ENCODE data around the gene MAP4K2.

MAP4K2 gene

GRCh38 chr11:64839335-64839734, 36.3 kb upstream of the MAP4K2 start:
- TF ChIP-seq EZH2 (optimal IDR thresholded peaks at IDR 0.05; ENCODE audit: low read depth, low read length): no peak
- no peak overlapping the region for H3K27ac ChIP-seq (ENCODE audit: low read length)
- no peaks in the 10 kb centered on the region for H3K9me3 ChIP-seq (replicated peaks; ENCODE audit: insufficient read depth, low read length)
- no peaks in the 10 kb centered on the region for H3K36me3 ChIP-seq (replicated peaks; ENCODE audit: insufficient read depth, low read length)
- peaks cover 20% of the 10 kb centered on the region for H3K79me2 ChIP-seq (ENCODE audit: low read length)
- H3K4me1 ChIP-seq (ENCODE audit: low read length): peaks cover 5% of the 10 kb centered on the region; the same call in 1 of the 2 replicates
- H3K9me2 ChIP-seq (replicated peaks; ENCODE audit: insufficient read depth, low read length): no peaks in the 10 kb centered on the region
- H3K27me3 ChIP-seq (replicated peaks; ENCODE audit: insufficient read depth, low read length): no peaks in the 10 kb centered on the region
- no peaks in the 10 kb centered on the region for H4K20me1 ChIP-seq (ENCODE audit: insufficient read depth, low read length)
- H3K4me2 ChIP-seq (ENCODE audit: low read depth, low read length): no peak overlapping the region
- no peaks in the 10 kb centered on the region for H3F3A ChIP-seq (ENCODE audit: insufficient read depth, low read length)
- H3K4me3 ChIP-seq (ENCODE audit: low read length): no peak overlapping the region
- no peak for DNase-seq
- H2AFZ ChIP-seq (ENCODE audit: low read length): no peak overlapping the region
- H3K9ac ChIP-seq (ENCODE audit: low read length): no peak overlapping the region

- no peaks in the 10 kb centered on the region for H3F3A ChIP-seq (ENCODE audit: insufficient read depth, low read length)
- no peaks in the 10 kb centered on the region for H3K9me3 ChIP-seq (replicated peaks; ENCODE audit: insufficient read depth, low read length)
- no peaks in the 10 kb centered on the region for H4K20me1 ChIP-seq (ENCODE audit: insufficient read depth, low read length)
- H3K79me2 ChIP-seq (ENCODE audit: low read length): peaks cover 17% of the 10 kb centered on the region
- no peak for DNase-seq
- H3K36me3 ChIP-seq (replicated peaks; ENCODE audit: insufficient read depth, low read length): no peaks in the 10 kb centered on the region
- no peak overlapping the region for H3K27ac ChIP-seq (ENCODE audit: low read length)
- H3K27me3 ChIP-seq (replicated peaks; ENCODE audit: insufficient read depth, low read length): no peaks in the 10 kb centered on the region
- H3K9me2 ChIP-seq (replicated peaks; ENCODE audit: insufficient read depth, low read length): no peaks in the 10 kb centered on the region
- TF ChIP-seq EZH2 (optimal IDR thresholded peaks at IDR 0.05; ENCODE audit: low read depth, low read length) (no peak), CTCF (IDR thresholded peaks at IDR 0.05; ENCODE audit: low read length) (no peak), EZH2phosphoT487 (IDR thresholded peaks at IDR 0.05; ENCODE audit: low read length) (no peak)
- H2AFZ ChIP-seq (ENCODE audit: low read length): no peak overlapping the region
- no peak overlapping the region for H3K4me3 ChIP-seq (ENCODE audit: low read length)
- no peak overlapping the region for H3K4me2 ChIP-seq (ENCODE audit: low read depth, low read length)
- no peak overlapping the region for H3K9ac ChIP-seq (ENCODE audit: low read length)
- H3K4me1 ChIP-seq (ENCODE audit: low read length): peaks cover 3% of the 10 kb centered on the region; the same call in 1 of the 2 replicates
These were observed 35.8 kb upstream of the MAP4K2 start for GRCh38 chr11:64838600-64839334.

DNA sequence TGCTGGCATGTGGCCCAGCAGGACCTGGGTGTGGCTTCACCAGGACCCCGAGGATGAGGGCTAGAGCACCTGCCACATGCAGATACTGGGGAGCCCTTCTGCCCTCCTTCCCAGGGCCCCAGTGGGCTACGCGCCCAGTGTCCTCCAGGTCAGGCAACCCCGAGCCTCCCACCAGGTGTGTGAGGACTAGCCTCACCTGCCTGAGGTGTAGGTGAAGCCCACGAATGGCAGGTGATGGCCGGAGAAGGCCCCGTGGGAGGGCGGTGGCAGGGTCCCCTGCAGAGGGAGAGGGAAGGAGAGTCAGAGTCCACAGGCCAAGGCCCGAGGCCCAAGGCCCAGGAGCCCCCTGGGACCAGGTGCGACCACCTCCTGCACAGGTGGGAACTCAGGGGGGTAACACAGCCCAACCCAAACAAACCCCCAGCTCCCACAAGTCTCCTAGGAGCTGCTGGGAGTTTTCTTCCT, 34.9 kb upstream of the MAP4K2 start:
- no peak for DNase-seq
- Histone ChIP-seq H3K9me2 (replicated peaks; ENCODE audit: insufficient read depth, low read length) (no peaks in the 10 kb centered on the region), H4K20me1 (ENCODE audit: insufficient read depth, low read length) (no peaks in the 10 kb centered on the region), H3K36me3 (replicated peaks; ENCODE audit: insufficient read depth, low read length) (no peaks in the 10 kb centered on the region), H3K4me2 (ENCODE audit: low read depth, low read length) (no peak overlapping the region), H3K27me3 (replicated peaks; ENCODE audit: insufficient read depth, low read length) (no peaks in the 10 kb centered on the region), H3K79me2 (ENCODE audit: low read length) (peaks cover 9% of the 10 kb centered on the region; the same call in 1 of the 2 replicates), H3K9me3 (replicated peaks; ENCODE audit: insufficient read depth, low read length) (no peaks in the 10 kb centered on the region), H3K9ac (ENCODE audit: low read length) (no peak overlapping the region), H2AFZ (ENCODE audit: low read length) (no peak overlapping the region), H3K4me3 (ENCODE audit: low read length) (no peak overlapping the region), H3K4me1 (ENCODE audit: low read length) (no peaks in the 10 kb centered on the region), H3F3A (ENCODE audit: insufficient read depth, low read length) (no peaks in the 10 kb centered on the region), H3K27ac (ENCODE audit: low read length) (no peak overlapping the region)
- TF ChIP-seq EZH2 (optimal IDR thresholded peaks at IDR 0.05; ENCODE audit: low read depth, low read length) (no peak), CTCF (IDR thresholded peaks at IDR 0.05; ENCODE audit: low read length) (no peak), EZH2phosphoT487 (IDR thresholded peaks at IDR 0.05; ENCODE audit: low read length) (no peak)

GRCh38 chr11:64836448-64837072, 33.5 kb upstream of the MAP4K2 start:
- H3K9me3 ChIP-seq (replicated peaks; ENCODE audit: insufficient read depth, low read length): no peaks in the 10 kb centered on the region
- no peaks in the 10 kb centered on the region for H3K27me3 ChIP-seq (replicated peaks; ENCODE audit: insufficient read depth, low read length)
- H3K79me2 ChIP-seq (ENCODE audit: low read length): no peaks in the 10 kb centered on the region
- H3F3A ChIP-seq (ENCODE audit: insufficient read depth, low read length): no peaks in the 10 kb centered on the region
- H3K9me2 ChIP-seq (replicated peaks; ENCODE audit: insufficient read depth, low read length): no peaks in the 10 kb centered on the region
- H4K20me1 ChIP-seq (ENCODE audit: insufficient read depth, low read length): no peaks in the 10 kb centered on the region
- H3K27ac ChIP-seq (ENCODE audit: low read length): no peak overlapping the region
- no peak overlapping the region for H2AFZ ChIP-seq (ENCODE audit: low read length)
- no peaks in the 10 kb centered on the region for H3K4me1 ChIP-seq (ENCODE audit: low read length)
- no peak for DNase-seq
- TF ChIP-seq EZH2phosphoT487 (IDR thresholded peaks at IDR 0.05; ENCODE audit: low read length): no peak
- TF ChIP-seq EZH2 (optimal IDR thresholded peaks at IDR 0.05; ENCODE audit: low read depth, low read length): no peak
- TF ChIP-seq CTCF (IDR thresholded peaks at IDR 0.05; ENCODE audit: low read length): no peak
- H3K4me2 ChIP-seq (ENCODE audit: low read depth, low read length): no peak overlapping the region
- H3K9ac ChIP-seq (ENCODE audit: low read length): no peak overlapping the region
- no peak overlapping the region for H3K4me3 ChIP-seq (ENCODE audit: low read length)
- H3K36me3 ChIP-seq (replicated peaks; ENCODE audit: insufficient read depth, low read length): no peaks in the 10 kb centered on the region

All from MM.1S (cell line).